Mucosa of descending colon (tissue), 3 donors: ENCODE data around the gene TDRD9. TPM values are rescaled to one million over a fixed set of nuclear protein-coding genes. Genes with fewer than 3 reads are reported as not detected.
"Not testable (repeated sequence)": the region's sequence is repeated elsewhere in the genome, so short reads cannot be mapped to it uniquely, and the experiment has no call there.

Experiments used
- ATAC-seq: fragments of 200-7000 bp; cut with Tn5 transposase; one replicate; pipeline ENCODE4 v1.9.1; 2020; ENCODE audit warnings: mild to moderate bottlenecking, moderate library complexity
- DNase-seq, 3 donors: peaks; one replicate each; pipeline ENCODE4 v3.0.0-alpha.2; 2020
- H3K36me3 ChIP-seq: fragments of 200-600 bp; one replicate; pipeline ENCODE4 v1.8.0; 2021; ENCODE audit warnings: low read depth, mild to moderate bottlenecking
- H3K4me1 ChIP-seq: fragments of 200-600 bp; one replicate; pipeline ENCODE4 v1.8.0; 2021; ENCODE audit warnings: low read depth, mild to moderate bottlenecking
- H3K4me3 ChIP-seq: fragments of 200-600 bp; one replicate; pipeline ENCODE4 v1.8.0; 2021; ENCODE audit warnings: mild to moderate bottlenecking
- H3K9me3 ChIP-seq: fragments of 200-600 bp; one replicate; pipeline ENCODE4 v1.8.0; 2021; ENCODE audit warnings: mild to moderate bottlenecking
- CTCF ChIP-seq: fragments of 200-600 bp; IDR thresholded peaks from one replicate; pipeline ENCODE4 v1.8.0; 2022; ENCODE audit warnings: antibody characterized with exemption, mild to moderate bottlenecking
- intact Hi-C, 2 donors: fragments of 100-400 bp; cut with DNase I in 1 of 2; cut with micrococcal nuclease in 1 of 2; formaldehyde crosslinking; loops; one replicate each; pipeline versions ENCODE4 v1.11.0 to v1.11.1; 2022; cut with DNase I, micrococcal nuclease
- total RNA-seq, 3 donors: library from RNA; stranded (reverse); fragmentation: NEBNext Ultra II Directional in 2 of 3; extraction: Animal tissue kit (Norgen Biotek cat#: 25700) in 2 of 3; gene quantifications; one replicate each; pipeline versions ENCODE4 v1.2.1 to v1.2.4, GENCODE V29; 2021 to 2023
- donor health status: DM: no; HTN: no; CAD: no; lungs with moderate emphysema.
- donor health status: DM: no; HTN: no; CAD: no.
- donor health status: DM: no; HTN: yes; CAD: no.

Gene TDRD9
- total RNA-seq, 3 donors from 2014 or later: 0.39 to 0.98 (median 0.63) TPM

GRCh38 chr14:103910262-103910935 is 17.9 kb upstream of the TDRD9 start:
- Histone ChIP-seq H3K36me3 (no peaks in the 10 kb centered on the region), H3K9me3 (no peaks in the 10 kb centered on the region), H3K4me3 (no peak overlapping the region), H3K4me1 (no peaks in the 10 kb centered on the region)
- ATAC-seq (peak; percentile 100), DNase-seq (peak; percentile 87 to 93 (median 88))
- intact Hi-C loops: loop anchor here (5.0 kb wide), 1 partner anchor 103 kb away; no protein-coding TSS in a partner anchor
- peak; percentile 58 for TF ChIP-seq CTCF

- no peaks in the 10 kb centered on the region for H3K9me3 ChIP-seq
- H3K4me1 ChIP-seq: no peaks in the 10 kb centered on the region
- DNase-seq (no peak), ATAC-seq (no peak)
- intact Hi-C loops: loop anchor here (5.0 kb wide), 1 partner anchor 104 kb away; no protein-coding TSS in a partner anchor
- no peak for TF ChIP-seq CTCF
- no peaks in the 10 kb centered on the region for H3K36me3 ChIP-seq
- no peak overlapping the region for H3K4me3 ChIP-seq
Observed at GRCh38 chr14:103910984-103911383, 17.3 kb upstream of the TDRD9 start.

- H3K4me1 ChIP-seq: peaks cover 10% of the 10 kb centered on the region
- ATAC-seq: no peak
- intact Hi-C loops: no loop called here
- no peak for DNase-seq
- no peak overlapping the region for H3K4me3 ChIP-seq
- no peaks in the 10 kb centered on the region for H3K36me3 ChIP-seq
- H3K9me3 ChIP-seq: no peaks in the 10 kb centered on the region
- no peak for TF ChIP-seq CTCF
Observed at GRCh38 chr14:103915616-103916015, 12.6 kb upstream of the TDRD9 start.

GRCh38 chr14:103916636-103917262 is 11.5 kb upstream of the TDRD9 start:
- H3K9me3 ChIP-seq: no peaks in the 10 kb centered on the region
- peaks cover 10% of the 10 kb centered on the region for H3K4me1 ChIP-seq
- intact Hi-C loops: no loop called here
- H3K4me3 ChIP-seq: no peak overlapping the region
- ATAC-seq: no peak
- TF ChIP-seq CTCF: no peak
- DNase-seq: no peak
- no peaks in the 10 kb centered on the region for H3K36me3 ChIP-seq

- TF ChIP-seq CTCF: peak; percentile 99
- ATAC-seq (peak; percentile 99), DNase-seq (peak; percentile 92 to 97 (median 95))
- intact Hi-C loops: no loop called here
- H3K4me1 ChIP-seq: peaks cover 10% of the 10 kb centered on the region
- no peaks in the 10 kb centered on the region for H3K9me3 ChIP-seq
- H3K4me3 ChIP-seq: peak overlapping the region; percentile 79
- H3K36me3 ChIP-seq: no peaks in the 10 kb centered on the region
Observed at GRCh38 chr14:103920981-103921854, 7.0 kb upstream of the TDRD9 start.

GRCh38 chr14:103921855-103922200 is 6.4 kb upstream of the TDRD9 start:
- H3K36me3 ChIP-seq, ATAC-seq, DNase-seq, H3K9me3 ChIP-seq, intact Hi-C loops, H3K4me1 ChIP-seq, H3K4me3 ChIP-seq: not testable (repeated sequence)
